Activated CD8-positive, alpha-beta memory T cell treated with anti-CD3 and anti-CD28 coated beads, Interleukin-2, amount 50 U/mL, for 24 hours (primary cell): ENCODE results near the gene GLCCI1.

ENCODE experiments used
- DNase-seq: peaks from one replicate; pipeline ENCODE4 v3.0.0-alpha.2; 2020; ENCODE audit errors: extremely low read depth

The GLCCI1 gene

GRCh38 chr7:8130663-8131062 lies 162.1 kb downstream of the GLCCI1 start:
- no peak for DNase-seq

DNA sequence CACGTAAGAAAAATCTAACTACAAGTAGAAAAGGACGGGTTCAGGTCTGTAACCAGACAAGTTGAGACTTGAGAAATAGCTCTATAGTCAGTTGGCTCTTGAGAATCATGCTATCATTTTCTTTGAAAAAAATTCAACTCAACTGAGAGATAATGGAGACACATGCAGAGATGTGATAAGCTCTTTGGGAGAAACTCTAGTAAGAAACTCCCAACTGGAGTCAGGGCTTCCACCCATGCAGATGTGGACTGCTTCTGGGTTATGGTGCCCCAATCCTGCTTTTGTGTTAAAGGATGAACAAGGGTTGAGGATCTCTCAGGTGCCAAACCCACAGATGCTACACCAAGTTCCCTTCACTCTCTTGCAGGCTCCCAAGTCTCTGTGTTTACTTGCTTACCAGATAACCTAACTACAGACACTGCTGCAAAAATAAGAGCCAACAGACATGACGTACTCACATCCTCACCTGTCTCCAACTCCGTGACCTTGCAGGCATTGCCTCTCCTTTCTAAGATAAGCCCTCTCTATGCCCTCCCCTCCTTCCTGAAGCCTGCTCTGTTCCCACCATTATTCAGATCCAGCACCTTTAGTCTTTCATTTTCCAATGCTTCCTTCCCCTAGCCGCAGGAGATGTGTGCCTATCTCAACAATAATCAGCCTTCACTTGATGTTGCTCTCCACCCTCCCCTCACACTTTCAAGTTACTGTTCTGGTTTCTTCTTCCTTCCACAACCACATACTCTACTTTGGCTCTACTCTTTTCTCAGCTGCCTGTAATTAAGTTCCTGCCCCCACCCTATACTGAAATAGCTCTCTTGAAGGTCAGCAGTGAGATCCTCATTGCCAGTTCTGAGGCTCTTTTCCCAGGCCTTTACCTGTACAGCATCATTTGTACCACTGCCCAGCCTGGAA lies 163.4 kb downstream of the GLCCI1 start:
- DNase-seq, result no peak

GRCh38 chr7:8133188-8133848 lies 164.7 kb downstream of the GLCCI1 start:
- DNase-seq, result no peak

DNA sequence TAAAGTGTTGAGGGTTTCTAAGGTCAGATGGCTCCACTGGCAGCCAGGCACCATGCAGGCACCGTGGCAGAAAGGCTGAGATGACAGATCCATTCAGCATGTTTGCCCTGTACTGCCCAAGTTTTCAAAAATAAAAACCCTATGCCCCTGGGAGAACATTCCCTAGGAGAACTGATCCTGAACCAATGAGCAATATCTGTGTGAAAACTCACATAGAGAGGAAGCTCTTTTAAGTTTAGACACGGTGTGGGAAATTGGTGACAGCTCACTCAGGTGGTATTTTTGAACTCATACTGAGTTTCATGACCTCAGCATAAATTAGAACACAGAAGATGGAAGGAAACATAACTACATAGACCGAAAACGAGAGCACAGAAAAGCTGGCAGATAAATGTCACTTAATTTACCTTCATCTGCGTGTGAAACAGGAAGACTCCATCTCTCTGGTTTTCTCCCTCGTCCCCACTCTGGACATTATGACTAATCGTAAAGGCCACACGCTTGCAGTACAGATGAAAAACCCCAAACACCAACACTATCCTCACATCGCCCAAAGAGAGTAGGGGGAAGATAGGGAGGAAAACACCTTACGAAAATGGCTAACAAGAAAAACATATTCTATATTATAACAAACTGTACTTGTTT lies 165.6 kb downstream of the GLCCI1 start:
- no peak for DNase-seq

DNA sequence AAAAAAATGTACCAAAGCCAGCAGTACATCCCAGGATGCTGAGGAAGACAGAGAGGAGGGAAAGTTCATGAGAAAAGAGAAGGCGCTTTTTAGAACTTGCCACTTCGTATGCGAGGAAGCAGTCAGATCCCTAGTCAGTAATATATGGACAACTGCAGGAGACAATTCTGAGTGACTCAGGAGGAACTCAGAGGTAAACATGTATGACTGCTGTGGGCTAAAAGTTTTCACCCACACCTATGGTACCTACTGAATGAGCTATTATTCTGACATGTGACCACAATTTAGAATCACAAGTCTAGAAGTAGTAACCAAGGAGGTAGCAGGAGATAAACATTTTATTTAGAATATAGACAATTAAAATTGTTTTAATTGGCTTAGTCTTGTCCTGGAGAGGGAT lies 166.8 kb downstream of the GLCCI1 start:
- no peak for DNase-seq

DNA sequence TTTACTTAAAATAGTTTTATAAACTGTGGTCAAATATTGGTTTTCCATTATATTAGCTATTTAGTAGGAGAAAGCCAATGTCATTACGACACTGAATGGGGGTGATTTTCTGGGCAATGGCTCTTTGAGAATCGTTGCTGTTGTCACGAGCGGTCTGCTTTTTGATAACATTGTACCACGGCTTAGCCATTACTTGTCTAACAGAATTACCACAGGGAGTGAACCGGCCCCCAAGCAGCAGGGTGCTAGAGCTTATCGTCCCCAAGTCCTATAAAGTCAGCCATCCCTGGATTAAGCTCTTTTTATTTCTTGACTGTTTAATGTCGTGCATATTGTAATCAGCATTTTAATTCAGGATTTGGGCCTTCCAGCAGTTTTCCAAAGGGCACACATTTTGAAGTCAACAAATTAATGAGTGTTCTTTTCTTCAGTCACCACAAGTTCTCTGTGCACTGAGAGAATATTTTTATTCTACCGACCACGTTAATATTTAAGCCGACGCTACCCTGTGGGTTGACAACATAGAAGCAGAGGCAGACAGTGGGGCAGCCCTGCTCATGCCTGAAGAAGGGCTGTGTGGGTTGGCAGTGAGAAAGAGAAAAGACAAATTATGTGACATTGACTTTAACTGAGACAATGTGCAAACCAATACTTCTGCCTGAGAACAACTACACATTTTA lies 167.6 kb downstream of the GLCCI1 start:
- no peak for DNase-seq
